ENCODE results near the gene SAPCD1.

Gene SAPCD1

DNA sequence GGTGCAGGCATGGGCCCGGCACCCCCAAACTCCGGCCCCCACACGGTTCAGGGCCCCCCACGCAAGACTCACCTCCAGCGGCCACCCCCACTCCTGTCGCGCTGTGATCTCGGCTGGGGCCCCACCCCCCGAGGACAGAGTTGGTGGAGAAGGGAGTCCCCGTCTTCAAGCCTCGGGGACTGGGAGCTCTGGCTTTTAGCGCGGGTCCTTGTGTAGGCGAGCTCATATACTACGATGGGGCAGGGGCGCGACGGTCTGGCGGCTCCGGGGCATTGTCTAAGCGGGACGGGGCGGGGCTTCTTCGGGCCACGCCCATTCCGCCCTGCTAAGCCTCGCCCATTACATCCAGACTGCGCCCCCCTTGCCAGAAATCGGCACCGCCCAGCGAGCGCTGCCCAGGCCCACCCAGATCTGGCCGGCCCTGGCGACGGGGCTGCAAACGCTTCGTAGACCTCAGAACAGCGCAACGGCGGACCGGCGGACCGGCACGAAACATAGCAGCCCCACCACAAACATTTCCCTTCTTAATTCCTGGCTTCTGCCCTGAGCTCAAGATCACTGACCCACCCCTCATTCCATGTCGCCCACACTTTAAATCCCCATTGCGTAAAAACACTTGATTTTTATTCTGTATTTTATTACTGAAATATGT lies 32.4 kb upstream of the SAPCD1 start:
- no peak for DNase-seq

GRCh38 chr6:31730631-31731086 lies 31.8 kb upstream of the SAPCD1 start:
- no peak for DNase-seq

DNA sequence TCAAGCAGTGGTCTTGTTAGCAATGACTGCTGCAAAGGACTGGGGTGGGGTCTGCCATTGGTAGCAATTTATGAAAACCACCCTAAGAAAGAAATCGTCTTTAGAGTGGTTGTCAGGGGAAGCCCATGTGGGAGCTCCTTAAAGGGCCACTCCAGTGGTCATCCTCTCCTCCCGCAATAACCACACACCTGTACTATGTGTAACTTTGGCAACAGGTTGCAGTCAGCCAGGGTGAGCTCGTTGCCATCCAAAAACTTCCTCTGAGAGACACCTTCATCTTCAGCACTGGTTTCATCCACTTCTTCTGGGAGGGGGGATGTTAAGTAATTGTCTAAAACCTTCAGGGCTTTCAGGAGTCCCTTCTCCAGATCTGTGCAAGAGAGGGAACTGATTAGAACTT lies 30.4 kb upstream of the SAPCD1 start:
- no peak for DNase-seq

GRCh38 chr6:31733734-31734133 lies 28.7 kb upstream of the SAPCD1 start:
- DNase-seq: no peak

DNA sequence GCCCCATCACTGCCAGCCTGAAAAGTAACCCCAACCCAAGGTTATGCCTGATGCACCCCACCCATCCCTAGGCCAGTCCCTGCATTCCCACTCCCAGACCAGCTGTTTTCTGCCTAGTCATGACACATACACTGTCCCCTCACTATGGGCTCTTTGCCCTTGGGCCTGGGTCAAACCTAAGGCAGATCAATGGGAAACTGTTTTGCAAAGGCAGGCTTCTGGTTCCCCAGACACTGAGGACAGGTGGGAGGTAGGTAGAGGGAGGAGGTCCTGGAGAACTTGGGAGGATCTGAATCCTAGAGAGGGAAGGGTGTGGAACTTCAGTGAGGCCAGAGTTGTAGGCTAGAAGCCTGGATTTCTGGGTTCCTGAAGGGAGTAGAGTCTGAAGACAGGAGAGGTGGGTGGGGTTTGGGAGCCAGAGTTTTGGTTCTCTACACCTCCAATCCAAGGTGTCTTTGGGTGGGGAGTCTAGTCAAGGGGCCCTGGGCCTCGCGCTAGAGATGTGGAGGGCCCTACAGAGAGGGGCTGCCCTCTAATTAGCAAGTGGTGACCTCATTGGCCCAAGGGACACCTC lies 28.1 kb upstream of the SAPCD1 start:
- DNase-seq: no peak

DNA sequence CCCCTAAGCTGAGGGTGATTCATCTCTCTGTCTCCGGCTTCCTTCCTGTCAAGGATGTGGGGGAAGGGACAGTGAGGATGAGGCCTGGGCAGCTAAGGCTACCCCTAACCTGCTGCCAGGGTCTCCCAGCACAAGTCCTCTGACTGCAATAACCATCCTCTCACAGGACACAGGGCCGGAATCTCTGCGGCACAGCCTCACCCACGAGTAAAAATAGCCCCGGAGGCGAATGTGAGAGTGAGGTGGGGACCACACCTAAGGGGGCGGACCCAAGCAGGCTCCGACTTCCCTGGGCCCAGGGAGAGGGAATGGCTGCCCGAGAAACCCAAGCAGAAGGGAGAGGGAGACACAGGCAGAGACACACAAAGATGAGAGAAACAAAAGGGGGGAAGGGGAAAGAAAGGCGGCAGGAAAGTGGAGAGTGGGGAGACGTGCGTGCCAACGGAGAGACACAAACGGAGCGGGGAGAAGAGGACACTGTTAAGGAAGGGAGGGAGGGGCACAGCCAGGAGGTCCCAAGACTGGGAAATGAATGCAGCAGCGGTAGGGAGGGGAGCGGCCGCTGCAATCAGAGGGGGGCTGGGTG lies 27.5 kb upstream of the SAPCD1 start:
- no peak for DNase-seq

GRCh38 chr6:31736021-31736767 lies 26.3 kb upstream of the SAPCD1 start, which contains the start of gene CLIC1:
CLIC1 (minus strand) TSS chr6:31736530; CDS start chr6:31736300, 230 bp downstream.
- no peak for DNase-seq

DNA sequence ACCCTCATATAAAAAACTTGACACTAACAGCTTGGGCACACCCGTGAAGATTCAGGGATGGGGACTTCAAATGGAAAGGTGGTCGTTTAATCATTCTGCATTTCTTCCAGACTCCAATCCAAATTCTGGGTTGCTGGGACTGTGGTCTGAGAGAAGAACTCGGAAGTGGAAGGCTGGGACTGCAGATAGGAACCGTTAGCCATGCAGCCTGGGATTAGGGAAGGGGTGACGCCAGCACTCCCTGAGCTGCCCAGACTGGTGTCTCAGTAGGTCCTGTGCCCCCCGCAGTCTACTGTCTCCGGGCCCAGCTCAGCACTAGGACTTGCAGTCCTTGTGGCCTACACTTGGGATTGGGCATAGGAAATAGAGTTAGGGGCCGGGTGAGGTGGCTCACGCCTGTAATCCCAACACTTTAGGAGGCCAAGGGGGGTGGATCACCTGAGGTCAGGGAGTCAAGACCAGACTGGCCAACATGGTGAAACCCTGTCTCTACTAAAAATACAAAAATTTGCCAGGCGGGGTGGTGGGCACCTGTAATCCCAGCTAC lies 25.6 kb upstream of the SAPCD1 start:
- no peak for DNase-seq

GRCh38 chr6:31737315-31737990 lies 25.0 kb upstream of the SAPCD1 start:
- DNase-seq: no peak

GRCh38 chr6:31737991-31738979 lies 24.2 kb upstream of the SAPCD1 start:
- DNase-seq: no peak

DNA sequence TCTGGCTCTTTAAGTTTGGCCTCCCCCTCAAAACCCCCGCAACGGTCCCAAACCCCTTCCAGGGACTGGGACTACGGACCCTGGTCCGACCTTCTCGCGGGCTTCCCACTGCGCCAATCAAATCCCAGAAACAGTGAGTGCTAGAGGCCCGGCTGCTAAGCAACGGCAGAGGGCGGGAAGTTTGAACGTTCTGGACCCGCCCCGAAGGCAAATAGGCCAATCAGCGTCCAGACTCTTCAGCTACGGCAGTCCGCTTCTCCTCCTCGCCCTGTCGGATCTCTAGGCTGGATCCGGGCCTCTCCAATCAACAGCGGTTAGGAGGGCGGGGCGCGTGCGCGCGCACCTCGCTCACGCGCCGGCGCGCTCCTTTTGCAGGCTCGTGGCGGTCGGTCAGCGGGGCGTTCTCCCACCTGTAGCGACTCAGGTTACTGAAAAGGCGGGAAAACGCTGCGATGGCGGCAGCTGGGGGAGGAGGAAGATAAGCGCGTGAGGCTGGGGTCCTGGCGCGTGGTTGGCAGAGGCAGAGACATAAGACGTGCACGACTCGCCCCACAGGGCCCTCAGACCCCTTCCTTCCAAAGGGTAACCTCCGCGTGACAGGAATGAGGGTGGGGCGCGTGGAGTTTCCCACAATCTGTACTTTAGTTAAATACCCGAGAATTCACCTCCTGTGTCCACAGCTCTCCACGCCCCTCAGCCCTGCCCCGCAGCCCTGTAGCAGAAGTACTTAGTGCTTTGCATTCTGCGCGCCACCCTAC lies 22.6 kb upstream of the SAPCD1 start, which contains the start of gene MSH5:
Gene MSH5 (plus strand): TSS at position 367 of the 758 bp plus-strand sequence. CDS start 462 bp downstream, outside the sequence.
- peak; percentile 82 for DNase-seq

DNA sequence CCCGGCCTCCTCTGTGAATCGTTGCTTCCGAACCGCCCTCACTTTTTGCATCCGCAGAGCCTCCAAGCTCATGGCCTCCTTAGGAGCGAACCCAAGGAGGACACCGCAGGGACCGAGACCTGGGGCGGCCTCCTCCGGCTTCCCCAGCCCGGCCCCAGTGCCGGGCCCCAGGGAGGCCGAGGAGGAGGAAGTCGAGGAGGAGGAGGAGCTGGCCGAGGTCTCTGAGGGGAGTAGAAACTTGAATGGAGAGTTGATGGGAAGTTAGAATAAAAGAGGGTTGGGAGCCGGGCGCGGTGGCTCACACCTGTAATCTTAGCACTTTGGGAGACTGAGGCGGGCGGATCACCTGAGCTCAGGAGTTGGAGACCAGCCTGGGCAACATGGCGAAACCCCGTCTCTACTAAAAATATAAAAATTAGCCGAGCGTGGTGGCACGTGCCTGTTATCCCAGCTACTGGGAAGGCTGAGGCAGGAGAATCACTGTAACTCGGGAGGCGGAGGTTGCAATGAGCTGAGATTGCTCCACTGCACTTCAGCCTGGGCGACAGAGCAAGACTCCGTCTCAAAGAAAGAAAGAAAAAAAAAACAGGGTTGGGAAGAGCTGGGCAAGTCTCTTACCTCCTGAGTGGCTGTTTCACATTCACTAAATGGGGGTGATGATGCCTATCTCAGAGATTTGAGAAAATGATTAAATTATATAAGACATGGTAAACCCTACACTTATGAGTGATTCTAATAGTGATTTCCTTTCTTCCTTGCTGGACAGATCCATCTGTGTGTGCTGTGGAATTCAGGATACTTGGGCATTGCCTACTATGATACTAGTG lies 21.8 kb upstream of the SAPCD1 start:
- no peak for DNase-seq

DNA sequence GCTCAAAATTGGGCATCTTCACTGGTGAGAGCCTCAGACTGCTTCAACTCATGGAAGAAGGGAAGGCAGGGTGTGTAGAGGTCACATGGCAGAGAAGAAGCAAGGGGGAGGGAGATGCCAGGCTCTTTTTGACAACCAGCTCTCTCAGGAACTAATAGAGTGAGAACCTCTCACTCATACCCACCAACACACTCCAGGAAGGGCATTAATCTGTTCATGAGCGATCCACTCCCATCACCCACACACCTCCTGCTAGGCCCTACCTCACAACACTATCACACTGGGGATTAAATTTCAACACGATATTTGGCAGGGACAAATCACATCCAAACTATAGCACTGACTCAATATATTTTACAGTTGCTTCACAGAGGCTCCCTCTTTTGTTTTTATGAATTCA lies 20.6 kb upstream of the SAPCD1 start:
- no peak for DNase-seq

- no peak for DNase-seq
These were observed 19.6 kb upstream of the SAPCD1 start for GRCh38 chr6:31742894-31743293.

DNA sequence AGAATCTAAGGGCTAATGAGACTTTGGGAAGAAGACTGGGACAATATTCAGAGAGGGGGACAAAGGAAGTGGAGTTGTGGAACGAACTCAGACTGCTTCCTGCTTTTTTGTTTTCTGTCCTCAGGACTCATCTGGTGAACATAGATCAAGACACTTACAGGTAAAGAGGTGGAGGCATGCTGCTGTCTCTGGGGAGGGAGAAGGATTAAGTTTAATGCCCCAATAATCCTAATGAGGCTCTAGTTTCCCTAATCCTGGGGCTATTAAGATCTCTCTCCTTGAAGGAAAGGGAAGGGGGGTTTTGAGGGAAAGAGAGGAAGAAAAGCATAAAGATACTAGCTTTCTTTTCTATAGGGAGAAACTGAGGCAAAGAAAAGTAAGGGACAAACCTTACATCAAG lies 18.0 kb upstream of the SAPCD1 start:
- no peak for DNase-seq

- no peak for DNase-seq
These were observed 13.0 kb upstream of the SAPCD1 start for GRCh38 chr6:31749301-31750036.

DNA sequence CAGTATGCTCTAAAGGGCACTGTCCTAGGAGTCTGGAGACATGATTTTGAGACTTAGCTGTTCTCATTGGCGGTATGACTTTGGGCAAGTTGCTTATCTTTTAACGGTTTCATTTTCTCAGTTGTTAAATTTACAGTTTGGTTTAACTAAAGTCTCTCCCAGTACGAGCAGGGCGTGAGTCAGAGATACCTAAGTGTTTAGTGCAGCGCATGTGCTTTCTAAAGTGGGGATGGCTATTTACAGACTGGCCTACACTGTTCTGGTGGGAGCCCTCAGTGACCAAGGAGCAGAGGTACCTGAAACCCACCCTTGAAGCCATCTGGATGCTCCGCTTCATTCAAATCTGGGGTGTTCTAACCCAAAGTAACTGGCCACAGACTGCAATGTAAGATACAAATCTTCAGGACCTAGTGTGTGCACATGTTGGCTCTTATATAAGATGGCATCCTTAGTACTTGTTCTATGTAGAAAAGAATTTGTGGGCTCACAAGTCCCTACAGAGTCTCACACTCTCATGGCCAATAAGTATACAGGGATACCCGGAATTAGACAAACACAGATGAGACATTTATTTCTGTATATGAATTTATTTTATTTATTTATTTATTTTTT lies 11.9 kb upstream of the SAPCD1 start:
- no peak for DNase-seq

GRCh38 chr6:31752739-31753319 lies 9.6 kb upstream of the SAPCD1 start:
- DNase-seq: no peak
